NT2/D1 (cell line): ENCODE data around the gene ERG.

Experiments used
- SUZ12 ChIP-seq: IDR thresholded peaks from 2 replicates; pipeline ENCODE4 v1.6.1; 2011; ENCODE audit not compliant: insufficient read length, insufficient read depth; ENCODE audit errors: extremely low read depth
- YY1 ChIP-seq: IDR thresholded peaks from 2 replicates; pipeline ENCODE4 v1.6.1; 2011; ENCODE audit not compliant: insufficient read length, insufficient read depth
- ZNF274 ChIP-seq: IDR thresholded peaks from 2 replicates; pipeline ENCODE4 v1.6.1; 2011; ENCODE audit warnings: mild to moderate bottlenecking, low read depth, low read length

DNA sequence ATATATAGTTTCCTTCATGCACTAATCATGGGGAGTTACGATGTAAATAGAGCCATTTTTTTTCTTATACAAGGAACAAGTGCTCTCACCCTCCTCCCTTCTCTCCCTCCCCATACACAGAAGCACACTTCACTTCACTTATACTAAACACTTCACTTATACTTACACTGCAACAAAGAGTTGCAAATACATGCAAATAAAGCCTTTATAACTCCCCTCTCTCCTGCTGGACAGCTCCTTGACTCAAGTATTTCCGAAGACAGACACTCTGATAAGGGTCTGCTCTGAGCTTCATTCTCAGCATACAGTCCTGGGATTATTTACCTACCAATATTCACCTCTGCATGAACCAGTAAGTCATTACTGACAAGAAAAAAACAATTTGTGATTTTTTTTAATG, 35.6 kb upstream of the ERG start:
- TF ChIP-seq SUZ12 (no peak), ZNF274 (no peak), YY1 (no peak)
